ENCODE measurements around the gene DPP10.

Gene DPP10

GRCh38 chr2:114426756-114427155 lies 15.7 kb upstream of the DPP10 start:
- 0 out of 2 replicates have a peak, but pooled peaks cover 3% of the 10 kb centered on the region for H3K9me3 ChIP-seq (ENCODE audit: insufficient read depth, low read length)
- no peak for TF ChIP-seq ZNF274 (IDR thresholded peaks at IDR 0.05; ENCODE audit: low read depth, low read length)
- TF ChIP-seq SUZ12 (IDR thresholded peaks at IDR 0.05; ENCODE audit: extremely low read depth, insufficient read depth, insufficient read length), result no peak
- TF ChIP-seq YY1 (IDR thresholded peaks at IDR 0.05; ENCODE audit: insufficient read depth, insufficient read length), result no peak
- H3K9ac ChIP-seq (ENCODE audit: insufficient read length, low read depth), result no peak overlapping the region
- no peaks in the 10 kb centered on the region for H3K4me1 ChIP-seq (ENCODE audit: insufficient read depth, insufficient read length)
- H3K36me3 ChIP-seq (ENCODE audit: insufficient read depth, insufficient read length, low read length), result no peaks in the 10 kb centered on the region
- DNase-seq (ENCODE audit: low read depth, low spot score), result no peak
- no peak overlapping the region for H3K4me3 ChIP-seq (ENCODE audit: insufficient read length, low read depth)
- H3K27me3 ChIP-seq (ENCODE audit: insufficient read depth, insufficient read length), result no peaks in the 10 kb centered on the region

GRCh38 chr2:114436329-114436728 lies 6.1 kb upstream of the DPP10 start:
- TF ChIP-seq ZNF274 (IDR thresholded peaks at IDR 0.05; ENCODE audit: low read depth, low read length) (no peak), SUZ12 (IDR thresholded peaks at IDR 0.05; ENCODE audit: extremely low read depth, insufficient read depth, insufficient read length) (no peak), YY1 (IDR thresholded peaks at IDR 0.05; ENCODE audit: insufficient read depth, insufficient read length) (no peak)
- H3K9me3 ChIP-seq (ENCODE audit: insufficient read depth, low read length), result no peaks in the 10 kb centered on the region
- DNase-seq (ENCODE audit: low read depth, low spot score), result no peak
- H3K36me3 ChIP-seq (ENCODE audit: insufficient read depth, insufficient read length, low read length), result no peaks in the 10 kb centered on the region
- H3K4me3 ChIP-seq (ENCODE audit: insufficient read length, low read depth), result no peak overlapping the region
- H3K4me1 ChIP-seq (ENCODE audit: insufficient read depth, insufficient read length), result no peaks in the 10 kb centered on the region
- no peaks in the 10 kb centered on the region for H3K27me3 ChIP-seq (ENCODE audit: insufficient read depth, insufficient read length)
- H3K9ac ChIP-seq (ENCODE audit: insufficient read length, low read depth), result no peak overlapping the region

DNA sequence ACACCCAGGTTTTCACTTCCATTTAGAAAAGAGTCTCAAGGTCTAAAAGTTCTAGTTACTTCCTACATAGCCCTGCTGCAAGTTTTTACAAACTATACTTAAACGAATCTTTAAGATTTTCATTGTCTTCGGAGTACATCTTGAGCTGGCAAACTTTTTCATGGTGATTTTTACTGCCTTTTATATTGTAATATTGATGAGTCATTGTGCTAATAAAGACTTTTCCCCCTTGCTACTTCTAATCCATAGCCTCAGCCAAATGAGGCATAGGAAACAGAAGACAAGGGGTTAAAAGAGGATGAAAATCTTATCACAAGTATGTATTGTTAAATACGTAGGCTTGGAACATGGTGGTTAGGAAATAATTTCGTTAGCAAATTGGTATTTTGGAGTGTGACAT lies 4.1 kb downstream of the DPP10 start:
- H3K36me3 ChIP-seq (ENCODE audit: insufficient read depth, insufficient read length, low read length), result no peaks in the 10 kb centered on the region
- DNase-seq (ENCODE audit: low read depth, low spot score), result no peak
- H3K4me1 ChIP-seq (ENCODE audit: insufficient read depth, insufficient read length), result no peaks in the 10 kb centered on the region
- TF ChIP-seq ZNF274 (IDR thresholded peaks at IDR 0.05; ENCODE audit: low read depth, low read length), result no peak
- TF ChIP-seq SUZ12 (IDR thresholded peaks at IDR 0.05; ENCODE audit: extremely low read depth, insufficient read depth, insufficient read length), result no peak
- TF ChIP-seq YY1 (IDR thresholded peaks at IDR 0.05; ENCODE audit: insufficient read depth, insufficient read length), result no peak
- H3K9me3 ChIP-seq (ENCODE audit: insufficient read depth, low read length), result no peaks in the 10 kb centered on the region
- no peak overlapping the region for H3K9ac ChIP-seq (ENCODE audit: insufficient read length, low read depth)
- no peak overlapping the region for H3K4me3 ChIP-seq (ENCODE audit: insufficient read length, low read depth)
- H3K27me3 ChIP-seq (ENCODE audit: insufficient read depth, insufficient read length), result no peaks in the 10 kb centered on the region

GRCh38 chr2:114450639-114451038 lies 8.2 kb downstream of the DPP10 start:
- Histone ChIP-seq H3K4me1 (ENCODE audit: insufficient read depth, insufficient read length) (no peaks in the 10 kb centered on the region), H3K9ac (ENCODE audit: insufficient read length, low read depth) (no peak overlapping the region), H3K27me3 (ENCODE audit: insufficient read depth, insufficient read length) (no peaks in the 10 kb centered on the region), H3K9me3 (ENCODE audit: insufficient read depth, low read length) (no peaks in the 10 kb centered on the region), H3K36me3 (ENCODE audit: insufficient read depth, insufficient read length, low read length) (no peaks in the 10 kb centered on the region), H3K4me3 (ENCODE audit: insufficient read length, low read depth) (no peak overlapping the region)
- no peak for DNase-seq (ENCODE audit: low read depth, low spot score)
- TF ChIP-seq YY1 (IDR thresholded peaks at IDR 0.05; ENCODE audit: insufficient read depth, insufficient read length) (no peak), ZNF274 (IDR thresholded peaks at IDR 0.05; ENCODE audit: low read depth, low read length) (no peak), SUZ12 (IDR thresholded peaks at IDR 0.05; ENCODE audit: extremely low read depth, insufficient read depth, insufficient read length) (no peak)

- no peak for TF ChIP-seq ZNF274 (IDR thresholded peaks at IDR 0.05; ENCODE audit: low read depth, low read length)
- TF ChIP-seq YY1 (IDR thresholded peaks at IDR 0.05; ENCODE audit: insufficient read depth, insufficient read length), result no peak
- no peak for TF ChIP-seq SUZ12 (IDR thresholded peaks at IDR 0.05; ENCODE audit: extremely low read depth, insufficient read depth, insufficient read length)
- H3K4me1 ChIP-seq (ENCODE audit: insufficient read depth, insufficient read length), result no peaks in the 10 kb centered on the region
- no peak for DNase-seq (ENCODE audit: low read depth, low spot score)
Observed at GRCh38 chr2:114456566-114456965, 14.1 kb downstream of the DPP10 start.

GRCh38 chr2:114457956-114458355 lies 15.5 kb downstream of the DPP10 start:
- no peak for DNase-seq (ENCODE audit: low read depth, low spot score)
- Histone ChIP-seq H3K4me1 (ENCODE audit: insufficient read depth, insufficient read length) (no peaks in the 10 kb centered on the region), H3K4me3 (ENCODE audit: insufficient read length, low read depth) (no peak overlapping the region), H3K27me3 (ENCODE audit: insufficient read depth, insufficient read length) (no peaks in the 10 kb centered on the region), H3K9ac (ENCODE audit: insufficient read length, low read depth) (no peak overlapping the region), H3K36me3 (ENCODE audit: insufficient read depth, insufficient read length, low read length) (no peaks in the 10 kb centered on the region), H3K9me3 (ENCODE audit: insufficient read depth, low read length) (no peaks in the 10 kb centered on the region)
- TF ChIP-seq YY1 (IDR thresholded peaks at IDR 0.05; ENCODE audit: insufficient read depth, insufficient read length) (no peak), ZNF274 (IDR thresholded peaks at IDR 0.05; ENCODE audit: low read depth, low read length) (no peak)

More at GRCh38 chr2:114456566-114456965, 14.1 kb downstream of the DPP10 start:
- H3K27me3 ChIP-seq (ENCODE audit: insufficient read depth, insufficient read length), result no peaks in the 10 kb centered on the region
- H3K36me3 ChIP-seq (ENCODE audit: insufficient read depth, insufficient read length, low read length), result no peaks in the 10 kb centered on the region
- no peaks in the 10 kb centered on the region for H3K9me3 ChIP-seq (ENCODE audit: insufficient read depth, low read length)
- H3K4me3 ChIP-seq (ENCODE audit: insufficient read length, low read depth), result no peak overlapping the region
- no peak overlapping the region for H3K9ac ChIP-seq (ENCODE audit: insufficient read length, low read depth)

- H3K4me1 ChIP-seq (ENCODE audit: insufficient read depth, insufficient read length), result no peaks in the 10 kb centered on the region
- DNase-seq (ENCODE audit: low read depth, low spot score), result no peak
- no peak overlapping the region for H3K4me3 ChIP-seq (ENCODE audit: insufficient read length, low read depth)
- H3K9me3 ChIP-seq (ENCODE audit: insufficient read depth, low read length), result no peaks in the 10 kb centered on the region
- TF ChIP-seq SUZ12 (IDR thresholded peaks at IDR 0.05; ENCODE audit: extremely low read depth, insufficient read depth, insufficient read length) (no peak), ZNF274 (IDR thresholded peaks at IDR 0.05; ENCODE audit: low read depth, low read length) (no peak), YY1 (IDR thresholded peaks at IDR 0.05; ENCODE audit: insufficient read depth, insufficient read length) (no peak)
- H3K36me3 ChIP-seq (ENCODE audit: insufficient read depth, insufficient read length, low read length), result no peaks in the 10 kb centered on the region
- H3K9ac ChIP-seq (ENCODE audit: insufficient read length, low read depth), result no peak overlapping the region
- no peaks in the 10 kb centered on the region for H3K27me3 ChIP-seq (ENCODE audit: insufficient read depth, insufficient read length)
Observed at GRCh38 chr2:114461116-114461515, 18.7 kb downstream of the DPP10 start.

Data from NT2/D1 (cell line).